ENCODE measurements around the gene MDH2. TPM values are rescaled to one million over a fixed set of nuclear protein-coding genes. Genes with fewer than 3 reads are reported as not detected.
"Not testable (repeated sequence)": the region's sequence is repeated elsewhere in the genome, so short reads cannot be mapped to it uniquely, and the experiment has no call there.

MDH2 gene
- total RNA-seq, 1 donor from 2014 or later, result 34.6 TPM

- DNase-seq (ENCODE audit: low spot score in 2 of 2); FAIRE-seq: not testable (repeated sequence)
These were observed 55.9 kb downstream of the MDH2 start for GRCh38 chr7:76103788-76104187.

GRCh38 chr7:76106130-76106529 is 58.2 kb downstream of the MDH2 start:
- FAIRE-seq; DNase-seq (ENCODE audit: low spot score in 2 of 2): not testable (repeated sequence)

- DNase-seq (ENCODE audit: low spot score in 2 of 2) (no peak), FAIRE-seq (no peak)
These were observed 59.0 kb downstream of the MDH2 start for GRCh38 chr7:76106893-76107292.

GRCh38 chr7:76108540-76109233 is 60.8 kb downstream of the MDH2 start:
- DNase-seq (ENCODE audit: low spot score in 2 of 2) (no peak), FAIRE-seq (no peak)

- not testable (repeated sequence) for DNase-seq (ENCODE audit: low spot score in 2 of 2); FAIRE-seq
These were observed 65.2 kb downstream of the MDH2 start for GRCh38 chr7:76113042-76113630.

GRCh38 chr7:76114742-76115141 is 66.8 kb downstream of the MDH2 start:
- FAIRE-seq; DNase-seq (ENCODE audit: low spot score in 2 of 2): not testable (repeated sequence)

Small RNA genes lying within 50 kb of the gene (small RNA-seq; reads per million reads assigned to genes)
- not detected for gene RNU6-863P

Other genes starting within 250 kb of the MDH2 start
- not detected for gene CCL24, start 234.3 kb upstream of the MDH2 start, total RNA-seq
- 34.2 TPM for gene RHBDD2, start 169.1 kb upstream of the MDH2 start, total RNA-seq
- 67.3 TPM for gene POR, start 133.0 kb upstream of the MDH2 start, total RNA-seq
- 26.1 TPM for gene TMEM120A, start 53.5 kb upstream of the MDH2 start, total RNA-seq
- gene STYXL1, start 106 bp upstream of the MDH2 start, total RNA-seq, result 16.3 TPM
- 6.1 TPM for gene SRRM3, start 153.8 kb downstream of the MDH2 start, total RNA-seq